H1 (cell line): ENCODE results near the gene WDR7. TPM values are rescaled to one million over a fixed set of nuclear protein-coding genes. Genes with fewer than 3 reads are reported as not detected.

Experiments used
- CTCF ChIA-PET: fragments of 300-600 bp; sonication (Branson Sonifier 250); formaldehyde crosslinking; loops from one replicate; lab custom pipeline; 2021; ENCODE audit not compliant: partially characterized antibody; lab: Charles Lee
- POLR2A ChIA-PET: fragments of 300-600 bp; sonication (Branson Sonifier 250); formaldehyde crosslinking; loops from one replicate; lab custom pipeline; 2021; ENCODE audit warnings: inconsistent platforms; ENCODE audit not compliant: partially characterized antibody; lab: Charles Lee
- DNase-seq, 2 experiments: peaks; one replicate each; pipeline versions ENCODE4 v3.0.0 to v3.0.0-alpha.2; 2010 to 2022; ENCODE audit warnings: low spot score in 2 of 2, low read depth in 1 of 2, mixed read lengths in 1 of 2
- FAIRE-seq: peaks from 2 replicates; lab custom pipeline; 2011; peaks lifted over from hg19 to GRCh38; lab: Jason Lieb, UNC
- H2AFZ ChIP-seq: 2 replicates; pipeline ENCODE4 v1.8.1; 2012; ENCODE audit warnings: low read length, inconsistent platforms
- H2AK5ac ChIP-seq: 2 replicates; pipeline ENCODE4 v1.6.1; 2013; ENCODE audit warnings: low read depth, low read length
- H2BK120ac ChIP-seq: replicated peaks from 2 replicates; pipeline ENCODE3; 2013; ENCODE audit warnings: low read depth, low read length, inconsistent platforms
- H2BK12ac ChIP-seq: 2 replicates; pipeline ENCODE4 v1.6.1; 2013; ENCODE audit warnings: low read depth, low read length
- H2BK15ac ChIP-seq: 2 replicates; pipeline ENCODE4 v1.6.1; 2013; ENCODE audit warnings: low read length
- H2BK20ac ChIP-seq: 2 replicates; pipeline ENCODE4 v1.6.1; 2013; ENCODE audit warnings: low read length
- H2BK5ac ChIP-seq: 2 replicates; pipeline ENCODE4 v1.6.1; 2013; ENCODE audit warnings: low read depth, low read length
- H3K14ac ChIP-seq: 2 replicates; pipeline ENCODE4 v1.6.1; 2013; ENCODE audit warnings: inconsistent platforms; ENCODE audit not compliant: insufficient read length
- H3K18ac ChIP-seq: 2 replicates; pipeline ENCODE4 v1.6.1; 2013; ENCODE audit warnings: low read length; ENCODE audit errors: extremely low read depth
- H3K23ac ChIP-seq: 2 replicates; pipeline ENCODE4 v1.6.1; 2013; ENCODE audit warnings: inconsistent platforms; ENCODE audit not compliant: insufficient read length
- H3K23me2 ChIP-seq: 2 replicates; pipeline ENCODE4 v1.6.1; 2013; ENCODE audit warnings: low read depth, low read length
- H3K27ac ChIP-seq: 2 replicates; pipeline ENCODE4 v1.6.1; 2011; ENCODE audit warnings: low read depth, low read length, inconsistent platforms
- H3K27me3 ChIP-seq, 4 experiments: replicated peaks in 1 of 4; 1 replicate in 1 of 4; 2 replicates in 3 of 4; pipeline versions ENCODE4 v1.6.1 to v1.8.1; 2011 to 2013; ENCODE audit warnings: low read length in 3 of 4, mild to moderate bottlenecking in 3 of 4, inconsistent platforms in 2 of 4, mixed read lengths in 2 of 4, moderate library complexity in 1 of 4; ENCODE audit not compliant: control insufficient read depth in 3 of 4, insufficient read depth in 3 of 4; ENCODE audit errors: extremely low read depth in 1 of 4
- H3K36me3 ChIP-seq, 4 experiments: 2 replicates each; pipeline versions ENCODE4 v1.6.1 to v1.8.1; 2011 to 2013; ENCODE audit warnings: mild to moderate bottlenecking in 4 of 4, low read length in 3 of 4, moderate library complexity in 2 of 4, control low read depth in 1 of 4, inconsistent platforms in 1 of 4; ENCODE audit not compliant: insufficient read depth in 4 of 4, control insufficient read depth in 2 of 4
- H3K4ac ChIP-seq: replicated peaks from 2 replicates; pipeline ENCODE3; 2013; ENCODE audit warnings: low read length, low read depth, mixed read lengths, inconsistent platforms; ENCODE audit not compliant: insufficient read length
- H3K4me1 ChIP-seq, 4 experiments: replicated peaks in 1 of 4; 1 replicate in 1 of 4; 2 replicates in 3 of 4; pipeline versions ENCODE4 v1.6.1 to v1.8.1; 2011 to 2013; ENCODE audit warnings: low read length in 3 of 4, inconsistent platforms in 2 of 4, mixed read lengths in 1 of 4; ENCODE audit not compliant: insufficient read depth in 4 of 4, control insufficient read depth in 3 of 4
- H3K4me2 ChIP-seq, 2 experiments: 2 replicates each; pipeline versions ENCODE4 v1.6.1 to v1.8.1; 2011 to 2013; ENCODE audit warnings: low read depth in 2 of 2, low read length in 2 of 2, control low read depth in 1 of 2, inconsistent platforms in 1 of 2, mild to moderate bottlenecking in 1 of 2; ENCODE audit not compliant: insufficient read depth in 1 of 2
- H3K4me3 ChIP-seq, 4 experiments: fragments of 200-600, 300-600 bp in 1 of 4; sonication (generic), shearing (Covaris generic), sonication (Bioruptor Twin) in 1 of 4; 2 replicates each; pipeline versions ENCODE4 v1.5.1 to v1.8.1; 2011 to 2016; ENCODE audit warnings: low read length in 4 of 4, low read depth in 3 of 4, control low read depth in 2 of 4, inconsistent platforms in 2 of 4, mild to moderate bottlenecking in 2 of 4, mixed read lengths in 1 of 4, moderate library complexity in 1 of 4; ENCODE audit not compliant: insufficient read depth in 2 of 4; ENCODE audit errors: extremely low read depth in 1 of 4
- H3K56ac ChIP-seq: replicated peaks from 2 replicates; pipeline ENCODE3; 2013; ENCODE audit warnings: low read depth, mild to moderate bottlenecking, mixed read lengths, low read length, inconsistent platforms; ENCODE audit not compliant: insufficient read length
- H3K79me1 ChIP-seq: 2 replicates; pipeline ENCODE4 v1.6.1; 2013; ENCODE audit warnings: low read depth, low read length, control low read depth
- H3K79me2 ChIP-seq, 2 experiments: 2 replicates each; pipeline versions ENCODE4 v1.6.1 to v1.8.1; 2012 to 2013; ENCODE audit warnings: low read length in 2 of 2, mild to moderate bottlenecking in 2 of 2, inconsistent platforms in 1 of 2; ENCODE audit not compliant: insufficient read depth in 2 of 2, control insufficient read depth in 1 of 2
- H3K9ac ChIP-seq, 4 experiments: replicated peaks in 1 of 4; 1 replicate in 1 of 4; 2 replicates in 3 of 4; pipeline versions ENCODE4 v1.6.1 to v1.8.1; 2011 to 2013; ENCODE audit warnings: low read depth in 3 of 4, low read length in 3 of 4, control low read depth in 2 of 4, mild to moderate bottlenecking in 2 of 4, moderate library complexity in 2 of 4, inconsistent platforms in 1 of 4; ENCODE audit errors: extremely low read depth in 1 of 4
- H3K9me3 ChIP-seq, 2 experiments: 2 replicates each; pipeline versions ENCODE4 v1.6.1 to v1.8.1; 2012 to 2013; ENCODE audit warnings: mild to moderate bottlenecking in 2 of 2, moderate library complexity in 2 of 2, control low read depth in 1 of 2, inconsistent platforms in 1 of 2, low read depth in 1 of 2, low read length in 1 of 2, mixed read lengths in 1 of 2; ENCODE audit not compliant: insufficient read depth in 2 of 2
- H4K20me1 ChIP-seq, 2 experiments: replicated peaks in 1 of 2; 2 replicates each; pipeline versions ENCODE3 to v1.8.1; 2011 to 2013; ENCODE audit warnings: inconsistent platforms in 2 of 2, low read length in 2 of 2, mild to moderate bottlenecking in 1 of 2; ENCODE audit not compliant: insufficient read depth in 2 of 2, control insufficient read depth in 1 of 2
- H4K5ac ChIP-seq: 2 replicates; pipeline ENCODE4 v1.6.1; 2013; ENCODE audit warnings: low read length, low read depth, mixed read lengths, inconsistent platforms; ENCODE audit not compliant: insufficient read length
- H4K8ac ChIP-seq: 2 replicates; pipeline ENCODE4 v1.8.0; 2013; ENCODE audit warnings: mild to moderate bottlenecking, moderate library complexity, low read length, inconsistent platforms; ENCODE audit not compliant: insufficient read depth; ENCODE audit errors: extremely low read depth
- H4K91ac ChIP-seq: replicated peaks from 2 replicates; pipeline ENCODE3; 2013; ENCODE audit warnings: low read length, mixed read lengths, inconsistent platforms; ENCODE audit not compliant: insufficient read length
- CHD2 ChIP-seq: IDR thresholded peaks from 2 replicates; pipeline ENCODE4 v1.6.1; 2012; ENCODE audit warnings: low read length, improper control_type of control experiment
- CREB1 ChIP-seq: IDR thresholded peaks from 2 replicates; pipeline ENCODE4 v1.6.1; 2012; ENCODE audit warnings: inconsistent platforms
- E2F6 ChIP-seq: IDR thresholded peaks from 2 replicates; pipeline ENCODE4 v1.6.1; 2012; ENCODE audit warnings: inconsistent platforms
- EZH2 ChIP-seq: fragments of 200-600 bp; sonication (generic); IDR thresholded peaks from 2 replicates; pipeline ENCODE4 v1.7.1; 2012; ENCODE audit warnings: low read depth, mild to moderate bottlenecking, moderate library complexity, low read length, inconsistent platforms; ENCODE audit not compliant: severe bottlenecking
- GABPA ChIP-seq: IDR thresholded peaks from 2 replicates; pipeline ENCODE4 v1.6.1; 2011; ENCODE audit warnings: mild to moderate bottlenecking, low read length, moderate library complexity, borderline replicate concordance; ENCODE audit not compliant: insufficient read depth
- JUN ChIP-seq: IDR thresholded peaks from 2 replicates; pipeline ENCODE4 v1.6.1; 2011; ENCODE audit warnings: low read depth, mild to moderate bottlenecking, improper control_type of control experiment, low read length
- KDM1A ChIP-seq: fragments of 200-600, 300-600 bp; sonication (generic); IDR thresholded peaks from 2 replicates; pipeline ENCODE4 v1.7.1; 2016; ENCODE audit warnings: mild to moderate bottlenecking, low read length, borderline replicate concordance
- KDM4A ChIP-seq: IDR thresholded peaks from one replicate; pipeline ENCODE4 v1.7.1; 2012; ENCODE audit warnings: low read depth, mild to moderate bottlenecking, moderate library complexity, low read length, inconsistent platforms; ENCODE audit not compliant: severe bottlenecking
- KDM5A ChIP-seq: fragments of 200-600 bp; IDR thresholded peaks from 2 replicates; pipeline ENCODE4 v1.7.1; 2012; ENCODE audit warnings: mild to moderate bottlenecking, low read length, inconsistent platforms, mixed read lengths
- NANOG ChIP-seq: IDR thresholded peaks from 2 replicates; pipeline ENCODE4 v1.6.1; 2011; ENCODE audit warnings: low read length, low read depth, mild to moderate bottlenecking, inconsistent platforms; ENCODE audit not compliant: insufficient read depth, poor library complexity, severe bottlenecking
- POLR2AphosphoS5 ChIP-seq: IDR thresholded peaks from 2 replicates; pipeline ENCODE4 v1.6.1; 2011; ENCODE audit warnings: low read depth, low read length
- RNF2 ChIP-seq: fragments of 200-900, 300-1000 bp; sonication (generic); IDR thresholded peaks from 2 replicates; pipeline ENCODE4 v1.7.1; 2016; ENCODE audit warnings: borderline replicate concordance, low read depth, mild to moderate bottlenecking, antibody characterized with exemption, low read length; ENCODE audit not compliant: poor library complexity, severe bottlenecking; ENCODE audit errors: missing control alignments
- SP1 ChIP-seq: IDR thresholded peaks from 2 replicates; pipeline ENCODE4 v1.6.1; 2011; ENCODE audit warnings: low read depth, low read length
- ZNF274 ChIP-seq: IDR thresholded peaks from 2 replicates; pipeline ENCODE4 v1.7.0; 2012; ENCODE audit warnings: low read length, borderline replicate concordance; ENCODE audit errors: extremely low read depth
- WGBS, 2 experiments: shearing (Covaris generic) in 1 of 2; methylation state at CpG; one replicate each; pipeline versions ENCODE4 v1.1.6 to v1.1.7; 2013 to 2015; ENCODE audit warnings: low lambda C conversion rate in 2 of 2, mixed read lengths in 2 of 2, inconsistent platforms in 1 of 2, low coverage in 1 of 2, missing lambda C conversion rate in 1 of 2; ENCODE audit not compliant: insufficient replicate concordance in 2 of 2, insufficient coverage in 1 of 2, insufficient read length in 1 of 2; ENCODE audit errors: extremely low coverage in 1 of 2, missing lambda C conversion rate in 1 of 2; 5-methylcytosine and 5-hydroxymethylcytosine counted together
- polyA plus RNA-seq, 7 experiments: library from polyadenylated mRNA; depleted of rRNA in 3 of 7; stranded (reverse) in 5 of 7; unstranded in 2 of 7; fragments of >200 nt in 5 of 7; fragments of 200-250 nt in 2 of 7; gene quantifications; 1 replicate in 5 of 7; 2 replicates in 1 of 7; 4 replicates in 1 of 7; pipeline versions ENCODE4 v1.2.1 to v1.2.3, GENCODE V29; 2011 to 2013; ENCODE audit warnings: missing spikeins in 2 of 7, mixed read lengths in 2 of 7
- total RNA-seq: library from RNA; stranded (reverse); fragmentation: NEBNext Ultra II Directional; extraction: Animal tissue kit (Norgen Biotek cat#: 25700); gene quantifications from 2 replicates; pipeline ENCODE4 v1.2.1, GENCODE V29; 2021

Gene WDR7
- total and polyA plus RNA-seq, 2 of the 8 experiments (the other 6 are each of a cell fraction or from before 2014, with no cell fraction given) = 5.5 to 15.2 TPM

GRCh38 chr18:56787390-56787789, 136.2 kb downstream of the WDR7 start:
- CTCF ChIA-PET = interaction anchor here (1.3 to 3.1 kb wide), 2 partner anchors 11 to 14 kb away, joined by 3 to 13 read pairs; no protein-coding TSS in a partner anchor
- Histone ChIP-seq H3K9me3 (no peaks in the 10 kb centered on the region), H3K4ac (no peak overlapping the region), H3K4me1 (no peaks in the 10 kb centered on the region), H4K8ac (no peak overlapping the region), H3K79me1 (no peaks in the 10 kb centered on the region), H3K36me3 (no peaks in the 10 kb centered on the region), H4K5ac (no peak overlapping the region), H3K79me2 (no peaks in the 10 kb centered on the region), H3K23ac (no peak overlapping the region), H2BK20ac (no peak overlapping the region), H3K56ac (no peak overlapping the region), H2BK15ac (no peak overlapping the region), H4K91ac (no peak overlapping the region), H2BK120ac (no peak overlapping the region), H3K23me2 (no peaks in the 10 kb centered on the region), H4K20me1 (no peaks in the 10 kb centered on the region), H3K27ac (no peak overlapping the region), H3K18ac (no peak overlapping the region), H3K14ac (no peak overlapping the region), H3K27me3 (no peaks in the 10 kb centered on the region), H2AK5ac (no peak overlapping the region), H2AFZ (no peak overlapping the region), H3K9ac (no peak overlapping the region), H3K4me2 (no peak overlapping the region), H2BK5ac (no peak overlapping the region), H3K4me3 (no peak overlapping the region), H2BK12ac (no peak overlapping the region)
- FAIRE-seq = no peak
- 93% methylated on average over 5 of the region's 5 CpGs; no CpG with 5 or more reads in 1 of the 2 experiments for WGBS, 2 experiments
- POLR2A ChIA-PET = no interaction called here
- DNase-seq = no peak
- TF ChIP-seq SP1 = no peak
- TF ChIP-seq NANOG = no peak
- TF ChIP-seq CREB1 = no peak
- no peak for TF ChIP-seq GABPA
- no peak for TF ChIP-seq JUN
- TF ChIP-seq KDM4A = no peak
- TF ChIP-seq RNF2 = no peak
- no peak for TF ChIP-seq E2F6
- no peak for TF ChIP-seq CHD2
- no peak for TF ChIP-seq KDM1A
- TF ChIP-seq EZH2 = no peak
- TF ChIP-seq POLR2AphosphoS5 = no peak
- TF ChIP-seq ZNF274 = no peak
- TF ChIP-seq KDM5A = no peak
